PFSK-1 (cell line): ENCODE results near the gene AGL.

ENCODE experiments used
- FOXP2 ChIP-seq: optimal IDR thresholded peaks from 2 replicates; pipeline ENCODE3; 2011; ENCODE audit warnings: borderline replicate concordance, control low read depth, inconsistent platforms; ENCODE audit not compliant: insufficient read depth; ENCODE audit errors: extremely low read length, extremely low read depth
- POLR2AphosphoS5 ChIP-seq: IDR thresholded peaks from 2 replicates; pipeline ENCODE4 v1.6.1; 2012; ENCODE audit warnings: low read depth, mild to moderate bottlenecking, control low read depth, low read length, moderate library complexity
- SIN3A ChIP-seq: IDR thresholded peaks from 2 replicates; pipeline ENCODE4 v1.6.1; 2012; ENCODE audit warnings: mild to moderate bottlenecking, low read length, moderate library complexity, borderline replicate concordance; ENCODE audit not compliant: insufficient read depth
- TAF1 ChIP-seq: IDR thresholded peaks from 2 replicates; pipeline ENCODE4 v1.6.1; 2012; ENCODE audit warnings: low read length, control low read depth, borderline replicate concordance; ENCODE audit not compliant: insufficient read depth
- TF ChIP-seq, protein P1 (sequence below), 2 experiments: IDR thresholded peaks; 2 replicates each; pipeline versions ENCODE4 v1.6.1 to v1.8.0; 2011 to 2012; ENCODE audit warnings: low read depth in 2 of 2, low read length in 2 of 2, control low read depth in 1 of 2, inconsistent platforms in 1 of 2, mild to moderate bottlenecking in 1 of 2, moderate library complexity in 1 of 2; ENCODE audit not compliant: insufficient read depth in 1 of 2

The AGL gene

GRCh38 chr1:99964806-99965205 lies 114.6 kb downstream of the AGL start:
- TF ChIP-seq POLR2AphosphoS5 (no peak), TAF1 (no peak), FOXP2 (no peak), SIN3A (no peak)
- TF ChIP-seq, protein P1, sequence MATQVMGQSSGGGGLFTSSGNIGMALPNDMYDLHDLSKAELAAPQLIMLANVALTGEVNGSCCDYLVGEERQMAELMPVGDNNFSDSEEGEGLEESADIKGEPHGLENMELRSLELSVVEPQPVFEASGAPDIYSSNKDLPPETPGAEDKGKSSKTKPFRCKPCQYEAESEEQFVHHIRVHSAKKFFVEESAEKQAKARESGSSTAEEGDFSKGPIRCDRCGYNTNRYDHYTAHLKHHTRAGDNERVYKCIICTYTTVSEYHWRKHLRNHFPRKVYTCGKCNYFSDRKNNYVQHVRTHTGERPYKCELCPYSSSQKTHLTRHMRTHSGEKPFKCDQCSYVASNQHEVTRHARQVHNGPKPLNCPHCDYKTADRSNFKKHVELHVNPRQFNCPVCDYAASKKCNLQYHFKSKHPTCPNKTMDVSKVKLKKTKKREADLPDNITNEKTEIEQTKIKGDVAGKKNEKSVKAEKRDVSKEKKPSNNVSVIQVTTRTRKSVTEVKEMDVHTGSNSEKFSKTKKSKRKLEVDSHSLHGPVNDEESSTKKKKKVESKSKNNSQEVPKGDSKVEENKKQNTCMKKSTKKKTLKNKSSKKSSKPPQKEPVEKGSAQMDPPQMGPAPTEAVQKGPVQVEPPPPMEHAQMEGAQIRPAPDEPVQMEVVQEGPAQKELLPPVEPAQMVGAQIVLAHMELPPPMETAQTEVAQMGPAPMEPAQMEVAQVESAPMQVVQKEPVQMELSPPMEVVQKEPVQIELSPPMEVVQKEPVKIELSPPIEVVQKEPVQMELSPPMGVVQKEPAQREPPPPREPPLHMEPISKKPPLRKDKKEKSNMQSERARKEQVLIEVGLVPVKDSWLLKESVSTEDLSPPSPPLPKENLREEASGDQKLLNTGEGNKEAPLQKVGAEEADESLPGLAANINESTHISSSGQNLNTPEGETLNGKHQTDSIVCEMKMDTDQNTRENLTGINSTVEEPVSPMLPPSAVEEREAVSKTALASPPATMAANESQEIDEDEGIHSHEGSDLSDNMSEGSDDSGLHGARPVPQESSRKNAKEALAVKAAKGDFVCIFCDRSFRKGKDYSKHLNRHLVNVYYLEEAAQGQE (IDR thresholded peaks at IDR 0.05; ENCODE audit: insufficient read depth in 1 of 2, low read depth in 2 of 2, low read length in 2 of 2), result no peak

DNA sequence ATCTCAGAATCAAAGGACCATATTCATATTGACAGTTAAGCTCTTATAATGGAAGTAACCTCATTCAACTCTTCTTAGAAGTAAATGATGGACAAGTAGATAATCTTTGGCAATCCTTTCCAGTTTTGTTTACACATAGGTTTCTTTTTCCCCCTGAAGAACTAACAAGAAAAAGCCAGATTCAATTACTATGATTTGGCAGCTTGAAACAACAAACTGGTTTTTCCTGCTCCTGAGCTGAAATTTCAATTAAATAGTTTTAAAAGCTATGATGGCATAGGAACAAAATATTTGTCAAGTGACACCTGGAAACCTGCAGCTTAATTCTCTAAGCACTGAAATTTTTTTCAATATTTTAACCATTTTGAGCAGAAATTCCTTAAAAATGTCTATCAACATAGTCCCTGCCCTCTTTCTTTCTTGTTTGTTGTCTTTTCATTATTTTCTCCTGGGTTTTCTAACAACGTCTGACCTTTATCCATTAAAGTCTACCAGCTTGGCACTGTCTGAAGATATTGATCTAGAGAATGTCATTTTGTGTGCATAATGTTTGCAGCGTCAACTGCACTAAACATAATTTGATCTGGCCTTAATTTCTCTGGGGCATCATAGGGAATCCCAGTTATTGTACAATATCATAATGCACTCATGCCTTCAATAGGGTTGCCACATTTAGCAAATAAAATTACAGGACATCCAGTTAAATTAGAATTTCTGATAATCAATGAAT lies 115.7 kb downstream of the AGL start:
- TF ChIP-seq POLR2AphosphoS5 (no peak), FOXP2 (no peak), SIN3A (no peak), TAF1 (no peak)
- TF ChIP-seq, protein P1 (IDR thresholded peaks at IDR 0.05; ENCODE audit: insufficient read depth in 1 of 2, low read depth in 2 of 2, low read length in 2 of 2), result no peak

GRCh38 chr1:99968214-99968613 lies 118.1 kb downstream of the AGL start:
- TF ChIP-seq, protein P1 (IDR thresholded peaks at IDR 0.05; ENCODE audit: insufficient read depth in 1 of 2, low read depth in 2 of 2, low read length in 2 of 2), result no peak
- TF ChIP-seq TAF1 (no peak), SIN3A (no peak), FOXP2 (no peak), POLR2AphosphoS5 (no peak)

- TF ChIP-seq FOXP2, result no peak
- no peak for TF ChIP-seq SIN3A
- no peak for TF ChIP-seq TAF1
- TF ChIP-seq POLR2AphosphoS5, result no peak
- TF ChIP-seq, protein P1 (IDR thresholded peaks at IDR 0.05; ENCODE audit: insufficient read depth in 1 of 2, low read depth in 2 of 2, low read length in 2 of 2), result no peak
Measured at GRCh38 chr1:99969260-99969728, 119.1 kb downstream of the AGL start.
